Astrocyte (in vitro differentiated cells and primary cell): ENCODE measurements around the gene SURF6. TPM values are rescaled to one million over a fixed set of nuclear protein-coding genes. Genes with fewer than 3 reads are reported as not detected.
"Not testable (repeated sequence)": the region's sequence is repeated elsewhere in the genome, so short reads cannot be mapped to it uniquely, and the experiment has no call there.

ENCODE experiments used
- DNase-seq: peaks from one replicate; pipeline ENCODE4 v3.0.0-alpha.2; 2010; ENCODE audit warnings: low read depth
- FAIRE-seq: peaks from 2 replicates; lab custom pipeline; 2011; peaks lifted over from hg19 to GRCh38; lab: Jason Lieb, UNC
- H2AFZ ChIP-seq: 2 replicates; pipeline ENCODE4 v1.6.0; 2012; ENCODE audit warnings: low read depth, low read length, inconsistent platforms
- H3K27ac ChIP-seq: 2 replicates; pipeline ENCODE4 v1.5.1; 2011; ENCODE audit warnings: low read depth, low read length, inconsistent platforms
- H3K27me3 ChIP-seq: 2 replicates; pipeline ENCODE4 v1.6.0; 2011; ENCODE audit warnings: low read length, inconsistent platforms; ENCODE audit not compliant: insufficient read depth
- H3K36me3 ChIP-seq: 2 replicates; pipeline ENCODE4 v1.5.1; 2011; ENCODE audit warnings: low read length, inconsistent platforms; ENCODE audit not compliant: insufficient read depth
- H3K4me1 ChIP-seq: 2 replicates; pipeline ENCODE4 v1.5.1; 2011; ENCODE audit warnings: low read length, inconsistent platforms; ENCODE audit not compliant: insufficient read depth
- H3K4me2 ChIP-seq: 2 replicates; pipeline ENCODE4 v1.6.0; 2012; ENCODE audit warnings: low read length, inconsistent platforms
- H3K4me3 ChIP-seq: 2 replicates; pipeline ENCODE4 v1.5.1; 2011; ENCODE audit warnings: low read depth, mild to moderate bottlenecking, low read length, inconsistent platforms; ENCODE audit not compliant: insufficient read depth
- H3K79me2 ChIP-seq: 2 replicates; pipeline ENCODE4 v1.6.0; 2012; ENCODE audit warnings: mild to moderate bottlenecking, low read length, inconsistent platforms; ENCODE audit not compliant: insufficient read depth
- H3K9ac ChIP-seq: 2 replicates; pipeline ENCODE4 v1.6.0; 2012; ENCODE audit warnings: mild to moderate bottlenecking, low read length, inconsistent platforms
- H3K9me3 ChIP-seq: 2 replicates; pipeline ENCODE4 v1.5.1; 2012; ENCODE audit warnings: low read depth, mild to moderate bottlenecking, low read length, inconsistent platforms; ENCODE audit not compliant: insufficient read depth
- H4K20me1 ChIP-seq: 2 replicates; pipeline ENCODE4 v1.6.0; 2012; ENCODE audit warnings: low read length, inconsistent platforms; ENCODE audit not compliant: insufficient read depth
- H3K27ac Mint-ChIP-seq: one replicate; pipeline ENCODE4 v1.8.0; 2021; ENCODE audit warnings: mild to moderate bottlenecking, mixed read lengths; ENCODE audit not compliant: unreplicated experiment
- H3K27me3 Mint-ChIP-seq: one replicate; pipeline ENCODE4 v1.8.0; 2021; ENCODE audit warnings: low read depth, mixed read lengths; ENCODE audit not compliant: unreplicated experiment
- H3K36me3 Mint-ChIP-seq: one replicate; pipeline ENCODE4 v1.8.0; 2021; ENCODE audit warnings: low read depth, mixed read lengths; ENCODE audit not compliant: unreplicated experiment
- H3K4me1 Mint-ChIP-seq: one replicate; pipeline ENCODE4 v1.8.0; 2021; ENCODE audit warnings: low read depth, mixed read lengths; ENCODE audit not compliant: unreplicated experiment
- H3K4me3 Mint-ChIP-seq: one replicate; pipeline ENCODE4 v1.8.0; 2021; ENCODE audit warnings: mild to moderate bottlenecking, moderate library complexity, mixed read lengths; ENCODE audit not compliant: unreplicated experiment
- H3K9me3 Mint-ChIP-seq: one replicate; pipeline ENCODE4 v1.8.0; 2021; ENCODE audit warnings: mild to moderate bottlenecking, mixed read lengths; ENCODE audit not compliant: unreplicated experiment
- CTCF ChIP-seq: IDR thresholded peaks from 2 replicates; pipeline ENCODE4 v1.5.1; 2011; ENCODE audit warnings: low read depth, mild to moderate bottlenecking, inconsistent platforms, low read length, moderate library complexity; ENCODE audit not compliant: insufficient read depth
- EZH2 ChIP-seq: IDR thresholded peaks from 2 replicates; pipeline ENCODE4 v1.6.1; 2012; ENCODE audit warnings: mild to moderate bottlenecking, low read length, inconsistent platforms; ENCODE audit not compliant: insufficient read depth
- total RNA-seq: library from RNA; stranded (reverse); gene quantifications from 2 replicates; pipeline ENCODE4 v1.2.1, GENCODE V29; 2021

Gene SURF6
- total RNA-seq, 1 donor from 2014 or later = 25.1 TPM

DNA sequence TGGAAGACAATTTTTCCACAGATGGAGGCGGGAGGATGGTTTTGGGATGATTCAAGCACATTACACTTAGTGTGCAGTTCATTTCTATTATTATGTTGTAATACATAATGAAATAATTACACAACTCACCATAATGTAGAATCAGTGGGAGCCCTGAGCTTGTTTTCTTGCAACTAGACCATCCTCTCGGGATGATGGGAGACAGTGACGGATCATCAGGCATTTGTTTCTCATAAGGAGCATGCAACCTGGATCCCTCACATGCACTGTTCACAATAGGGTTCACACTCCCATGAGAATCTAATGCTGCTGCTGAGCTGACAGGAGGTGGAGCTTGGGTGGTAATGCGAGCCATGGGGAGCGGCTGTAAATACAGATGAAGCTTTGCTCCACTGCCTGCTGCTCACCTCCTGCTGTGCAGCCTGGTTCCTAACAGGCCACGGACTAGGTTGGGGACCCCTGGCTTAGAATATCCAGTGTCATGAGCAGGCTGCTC lies 41.8 kb upstream of the SURF6 start:
- no peak overlapping the region for H2AFZ ChIP-seq
- Mint-ChIP-seq H3K4me3 (peak overlapping the region; percentile 76), H3K4me1 (peaks cover 8% of the 10 kb centered on the region), H3K9me3 (peaks cover 1% of the 10 kb centered on the region), H3K27ac (no peak overlapping the region), H3K27me3 (no peaks in the 10 kb centered on the region), H3K36me3 (peaks cover 1% of the 10 kb centered on the region)
- no peak overlapping the region for H3K9ac ChIP-seq
- H3K36me3 ChIP-seq = peaks cover 4% of the 10 kb centered on the region
- H3K4me3 ChIP-seq = no peak overlapping the region
- TF ChIP-seq EZH2 = no peak
- no peak for TF ChIP-seq CTCF
- H3K27ac ChIP-seq = no peak overlapping the region
- DNase-seq (no peak), FAIRE-seq (no peak)
- H4K20me1 ChIP-seq = peaks cover 26% of the 10 kb centered on the region
- no peaks in the 10 kb centered on the region for H3K27me3 ChIP-seq
- H3K4me2 ChIP-seq = no peak overlapping the region
- H3K79me2 ChIP-seq = peaks cover 31% of the 10 kb centered on the region
- H3K4me1 ChIP-seq = peaks cover 11% of the 10 kb centered on the region
- H3K9me3 ChIP-seq = no peaks in the 10 kb centered on the region

- Mint-ChIP-seq H3K4me3 (peak overlapping the region; percentile 76), H3K4me1 (peaks cover 13% of the 10 kb centered on the region)
- not testable (repeated sequence) for DNase-seq, H2AFZ ChIP-seq, H3K36me3 Mint-ChIP-seq, H3K27ac Mint-ChIP-seq, H3K9me3 Mint-ChIP-seq, H3K27me3 Mint-ChIP-seq, H3K9ac ChIP-seq, H3K27ac ChIP-seq, H3K9me3 ChIP-seq, H3K36me3 ChIP-seq, H3K4me2 ChIP-seq, H3K4me3 ChIP-seq, FAIRE-seq, H3K27me3 ChIP-seq
- Histone ChIP-seq H3K79me2 (peaks cover 36% of the 10 kb centered on the region), H4K20me1 (peaks cover 31% of the 10 kb centered on the region), H3K4me1 (peaks cover 16% of the 10 kb centered on the region)
Observed at GRCh38 chr9:133377280-133377679, 41.3 kb upstream of the SURF6 start.

GRCh38 chr9:133375724-133376654 lies 40.0 kb upstream of the SURF6 start, which contains the start of the genes STKLD1 and SURF4:
Gene STKLD1, plus strand, starts transcription at chr9:133376366. Its CDS starts 108 bp downstream, at chr9:133376474.
Gene SURF4, minus strand, starts transcription at chr9:133376060. Its CDS starts 91 bp downstream, at chr9:133375969.
- H3K4me1 Mint-ChIP-seq = peaks cover 25% of the 10 kb centered on the region
- Histone ChIP-seq H2AFZ (peak within 1 kb of the TSS; percentile 91), H3K36me3 (peaks cover 15% of the 10 kb centered on the region), H3K4me3 (peak within 1 kb of the TSS; percentile 83), H3K27ac (peak within 1 kb of the TSS; percentile 92), H3K27me3 (no peaks in the 10 kb centered on the region), H3K9me3 (no peaks in the 10 kb centered on the region), H3K4me2 (peak within 1 kb of the TSS; percentile 91), H3K79me2 (peaks cover 49% of the 10 kb centered on the region), H3K9ac (peak within 1 kb of the TSS; percentile 99), H4K20me1 (peaks cover 44% of the 10 kb centered on the region), H3K4me1 (peaks cover 29% of the 10 kb centered on the region)
- DNase-seq = peak; percentile 90
- no peaks in the 10 kb centered on the region for H3K9me3 Mint-ChIP-seq
- TF ChIP-seq CTCF (no peak), EZH2 (no peak)
- H3K27me3 Mint-ChIP-seq = no peaks in the 10 kb centered on the region
- H3K4me3 Mint-ChIP-seq = peak within 1 kb of the TSS; percentile 99
- FAIRE-seq = no peak
- H3K27ac Mint-ChIP-seq = peak within 1 kb of the TSS; percentile 99
- peaks cover 3% of the 10 kb centered on the region for H3K36me3 Mint-ChIP-seq
